Stimulated activated CD4-positive, alpha-beta T cell treated with anti-CD3 and anti-CD28 coated beads, Interleukin-15, amount 100 ng/mL, for 24 hours (primary cell): ENCODE data around the gene PKDREJ.
A peak's percentile ranks its signal among the peaks of the same experiment; 100 is the strongest.

Source experiments
- DNase-seq: peaks from one replicate; pipeline ENCODE4 v3.0.0-alpha.2; 2020

The PKDREJ gene

DNA sequence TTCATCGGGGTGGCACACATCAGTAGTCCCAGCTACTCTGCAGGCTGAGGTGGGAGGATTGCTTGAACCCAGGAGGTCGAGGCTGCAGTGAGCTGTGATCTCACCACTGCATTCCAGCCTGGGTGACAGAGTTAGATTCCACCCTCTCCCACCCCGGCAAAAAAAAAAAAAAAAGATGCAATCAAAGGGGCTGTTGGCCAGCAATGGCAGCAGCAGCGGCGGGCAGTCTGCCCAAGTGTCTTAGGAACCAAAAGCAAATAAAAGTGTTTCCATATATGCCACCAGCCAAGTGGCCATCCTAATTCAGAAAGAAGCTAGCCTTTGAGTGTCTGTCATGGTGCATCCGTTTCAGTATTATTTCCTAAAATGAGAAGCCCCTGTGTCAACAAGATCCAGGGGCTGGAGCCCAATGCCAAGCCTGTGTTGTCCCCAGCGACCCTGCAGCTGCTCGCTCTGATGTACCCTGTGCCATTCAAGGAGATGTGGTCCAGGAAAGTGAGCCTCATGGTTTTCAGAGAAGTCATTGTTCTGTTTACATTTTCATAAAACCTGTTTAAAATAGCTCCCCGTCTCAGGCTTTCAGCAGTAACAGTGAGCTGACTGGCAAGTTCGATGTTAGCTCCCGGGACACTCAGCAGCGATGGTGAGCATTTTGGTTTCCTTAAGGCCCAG is 25.6 kb downstream of the PKDREJ start:
- DNase-seq, result no peak

DNA sequence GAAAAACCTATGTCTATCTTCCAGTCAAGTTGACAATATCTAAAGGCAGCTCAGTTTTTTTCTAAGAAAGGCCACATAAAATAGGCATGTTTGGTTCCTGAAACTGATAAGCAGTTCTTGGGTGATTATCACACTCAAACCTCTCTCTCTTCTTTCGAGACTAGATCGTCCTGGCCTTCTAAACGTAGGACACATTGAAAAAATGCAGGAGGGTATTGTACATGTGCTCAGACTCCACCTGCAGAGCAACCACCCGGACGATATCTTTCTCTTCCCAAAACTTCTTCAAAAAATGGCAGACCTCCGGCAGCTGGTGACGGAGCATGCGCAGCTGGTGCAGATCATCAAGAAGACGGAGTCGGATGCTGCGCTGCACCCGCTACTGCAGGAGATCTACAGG is 28.2 kb downstream of the PKDREJ start:
- no peak for DNase-seq

DNA sequence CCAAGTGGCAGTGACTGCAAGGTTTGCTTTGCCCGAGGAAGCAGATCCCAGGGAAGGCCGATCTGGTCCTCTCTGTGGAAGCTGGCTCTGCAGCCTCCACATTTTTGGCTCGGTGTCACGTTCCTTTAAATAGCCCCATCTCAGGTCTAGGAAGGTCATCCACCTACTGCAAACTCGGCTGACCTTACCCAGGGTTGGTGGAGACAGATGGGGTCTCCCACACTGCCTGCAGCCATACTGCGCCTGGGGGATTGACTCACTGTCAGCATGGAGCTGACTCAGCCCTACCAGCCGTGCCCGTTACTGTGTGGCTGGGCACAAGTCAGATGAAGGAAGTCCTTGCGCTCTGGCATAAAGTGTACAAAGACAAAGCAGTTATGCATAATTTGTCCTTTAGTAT is 29.9 kb downstream of the PKDREJ start:
- DNase-seq, result no peak

DNA sequence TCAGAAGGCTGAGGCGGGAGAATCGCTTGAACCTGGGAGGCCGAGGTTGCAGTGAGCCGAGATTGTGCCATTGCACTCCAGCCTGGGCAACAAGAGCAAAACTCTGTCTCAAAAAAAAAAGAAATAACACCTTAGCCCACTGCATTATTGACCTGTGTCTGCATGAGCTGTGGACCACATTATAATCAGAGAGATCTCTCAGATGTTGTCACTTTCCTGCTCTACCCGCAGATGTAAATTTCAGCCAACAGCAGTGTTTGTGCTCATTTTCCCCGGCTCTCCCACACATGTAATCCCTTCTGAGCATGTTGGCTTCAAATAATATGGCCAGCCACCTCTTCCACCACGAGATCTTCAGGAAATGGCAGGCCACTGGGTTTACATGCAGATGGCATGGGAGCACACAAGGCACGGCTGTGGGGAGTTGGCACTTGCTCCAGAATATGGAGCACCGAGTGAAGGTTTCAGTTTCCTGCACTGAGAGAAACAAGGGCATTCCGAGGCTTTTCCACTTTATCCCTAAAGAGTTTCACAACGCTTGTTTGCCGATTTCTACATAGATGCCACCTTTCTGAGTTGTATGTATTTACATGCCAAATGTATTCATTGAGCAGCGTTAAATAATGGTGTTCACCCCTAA is 32.8 kb downstream of the PKDREJ start:
- DNase-seq, result no peak

DNA sequence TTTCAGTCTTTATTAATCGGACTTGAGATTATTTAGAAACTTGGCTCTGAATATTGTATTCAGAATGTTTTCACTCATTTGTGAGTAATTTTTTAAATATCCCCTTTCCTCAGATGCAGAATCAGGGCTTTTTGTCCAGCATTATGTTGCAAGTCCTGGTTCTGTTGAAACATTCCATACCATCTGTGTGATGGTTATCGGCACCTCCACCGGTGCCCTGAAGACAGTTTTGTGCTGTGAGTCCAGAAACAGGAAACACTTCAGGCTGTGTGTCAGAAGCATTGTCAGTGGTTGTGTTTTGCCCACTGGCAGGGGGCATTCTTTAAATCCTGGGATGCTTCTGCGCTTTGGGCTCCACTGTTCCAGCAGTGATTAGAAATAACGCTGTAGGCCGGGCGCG is 33.4 kb downstream of the PKDREJ start:
- no peak for DNase-seq

DNA sequence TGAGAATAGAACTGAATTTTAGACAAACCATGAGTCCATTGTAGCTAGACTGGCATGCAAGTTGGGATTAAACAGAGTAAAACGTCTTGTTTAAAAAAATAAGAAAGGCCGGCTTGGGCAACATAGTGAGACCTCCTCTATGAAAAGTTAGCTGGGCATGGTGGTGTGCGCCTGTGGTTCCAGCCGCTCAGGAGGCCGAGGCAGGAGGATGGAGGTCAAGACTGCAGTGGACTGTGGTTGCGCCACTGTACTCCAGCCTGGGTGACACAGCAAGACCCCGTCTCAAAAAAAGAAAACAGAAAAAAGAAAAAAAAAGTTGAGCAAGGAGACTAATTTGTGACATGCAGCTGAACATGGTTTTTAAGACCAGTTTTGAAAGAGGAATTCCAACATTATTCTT is 36.6 kb downstream of the PKDREJ start:
- DNase-seq, result no peak

DNA sequence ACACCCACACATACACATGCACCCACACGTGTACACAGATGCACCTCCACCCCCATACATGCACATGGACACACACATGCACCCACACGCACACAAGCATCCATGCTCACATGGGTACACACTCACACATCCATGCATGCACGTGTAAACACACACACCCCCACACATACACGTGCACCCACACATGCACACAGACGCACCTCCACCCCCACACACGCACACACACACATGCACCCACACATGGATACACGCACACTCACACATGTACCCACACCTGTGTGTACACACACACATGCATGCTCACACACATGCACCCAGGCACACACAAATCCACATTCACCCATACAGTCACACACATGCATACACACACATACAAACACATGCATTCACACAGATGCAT is 37.5 kb downstream of the PKDREJ start:
- no peak for DNase-seq

DNA sequence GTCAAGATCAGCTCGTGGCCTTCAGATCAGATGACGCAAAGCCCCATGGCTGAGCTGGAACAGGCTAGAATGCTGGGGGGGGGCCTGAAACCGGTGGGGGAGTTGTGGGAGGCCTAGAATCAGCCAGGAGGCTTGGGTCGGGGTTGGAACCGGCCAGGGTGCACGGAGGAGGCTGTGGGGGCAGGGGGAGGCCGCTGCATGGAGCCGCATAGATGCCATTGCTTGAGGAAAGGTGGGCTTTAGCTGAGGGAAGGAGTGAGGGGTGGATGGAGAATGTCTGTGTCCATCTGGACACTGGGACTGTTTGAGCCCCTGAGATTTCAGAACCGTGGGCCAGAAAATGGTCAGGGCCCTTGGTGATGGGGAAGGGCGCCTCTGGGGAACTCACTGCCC is 38.2 kb downstream of the PKDREJ start:
- no peak for DNase-seq

DNA sequence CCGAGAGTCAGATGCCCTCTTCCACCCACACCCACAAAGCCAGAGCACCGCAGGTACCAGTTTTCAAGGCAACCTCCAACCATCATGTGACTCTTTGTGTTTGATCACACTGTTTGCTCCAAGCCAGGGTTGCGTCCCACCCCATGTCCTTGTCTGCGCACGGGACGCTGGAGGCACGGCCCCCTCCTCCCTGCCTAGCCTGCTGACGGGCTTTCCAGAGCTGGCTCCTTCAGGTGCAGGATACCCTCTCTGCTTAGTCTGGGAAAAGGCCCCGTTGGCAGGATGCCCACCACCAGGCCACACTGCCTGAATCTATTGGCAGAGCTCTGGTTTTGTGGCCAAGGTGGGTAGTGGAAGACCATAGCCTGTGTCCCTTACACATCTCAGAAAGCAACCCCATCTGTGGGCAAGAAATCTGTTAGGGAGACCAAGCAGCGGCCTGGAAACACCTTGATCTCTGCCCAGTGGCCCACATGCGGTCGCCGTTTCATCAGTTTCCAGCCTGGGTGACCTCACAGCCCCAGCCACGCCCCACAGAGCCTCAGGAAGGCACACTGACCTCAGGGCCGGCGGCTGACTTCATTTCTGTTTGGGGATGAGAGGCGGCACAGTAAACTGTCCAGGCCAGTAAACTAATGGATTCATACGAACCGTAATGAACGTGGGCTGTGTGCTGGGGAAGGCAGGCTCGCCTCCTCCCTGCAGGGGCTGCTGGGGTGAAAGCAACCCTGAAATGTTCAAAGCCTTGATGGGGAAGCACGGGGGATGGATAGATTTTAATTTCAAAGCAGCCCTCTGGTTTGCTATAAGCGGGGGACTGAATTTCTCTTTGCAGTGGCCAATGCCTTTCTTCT is 38.9 kb downstream of the PKDREJ start:
- DNase-seq, result no peak

DNA sequence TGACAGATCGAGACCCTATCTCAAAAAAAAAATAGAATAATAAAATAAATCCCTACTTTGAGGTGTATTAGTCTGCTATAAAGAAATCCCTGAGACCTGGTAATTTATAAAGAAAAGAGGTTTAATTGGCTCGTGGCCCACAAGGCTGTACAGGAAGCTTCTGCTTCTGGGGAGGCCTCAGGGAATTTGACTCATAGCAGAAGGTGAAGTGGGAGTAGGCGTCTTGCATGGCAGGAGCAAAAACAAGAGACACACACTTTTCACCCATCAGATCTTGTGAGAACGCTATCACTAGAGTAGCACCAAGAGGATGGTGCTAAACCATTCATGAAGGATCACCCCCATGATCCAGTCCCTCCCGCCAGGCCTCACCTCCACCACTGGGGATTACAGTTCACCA is 42.2 kb downstream of the PKDREJ start:
- peak; percentile 10 for DNase-seq

DNA sequence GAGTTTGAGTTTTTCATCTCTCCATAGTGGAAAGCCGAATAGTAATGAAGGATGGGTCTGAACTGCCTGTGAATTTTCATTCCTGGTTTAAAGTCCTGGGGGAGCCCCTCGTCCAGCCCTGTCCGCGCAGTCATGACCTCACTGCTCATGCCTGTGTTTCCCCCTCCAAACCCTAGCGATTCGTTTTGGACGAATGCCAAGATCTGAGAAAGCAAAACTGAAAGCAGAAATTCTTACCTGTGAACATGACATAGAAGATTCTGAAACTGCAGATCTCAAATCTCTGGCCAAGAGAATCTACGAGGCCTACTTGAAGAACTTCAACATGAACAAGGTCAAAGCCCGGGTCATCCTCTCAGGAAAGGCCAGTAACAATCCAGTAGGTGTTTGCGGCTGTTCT is 43.5 kb downstream of the PKDREJ start:
- no peak for DNase-seq

DNA sequence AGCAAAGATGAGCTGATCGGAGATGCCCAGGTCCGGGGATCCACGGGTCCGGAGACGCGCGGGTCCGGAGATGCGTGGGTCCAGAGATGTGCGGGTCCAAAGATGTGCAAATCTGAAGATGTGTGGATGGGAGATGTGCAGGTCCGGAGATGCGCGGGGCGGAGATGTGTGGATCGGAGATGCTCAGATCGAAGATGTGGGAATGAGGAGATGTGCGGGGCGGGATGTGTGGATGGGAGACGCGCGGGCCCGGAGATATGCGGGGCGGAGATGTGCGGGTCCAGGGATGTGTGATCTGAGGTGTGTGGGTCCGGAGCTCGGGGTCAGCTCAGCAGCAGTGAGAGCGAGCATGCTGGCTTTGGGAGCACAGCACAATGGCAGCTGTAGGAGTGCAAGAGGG is 48.5 kb downstream of the PKDREJ start:
- DNase-seq, result no peak

DNA sequence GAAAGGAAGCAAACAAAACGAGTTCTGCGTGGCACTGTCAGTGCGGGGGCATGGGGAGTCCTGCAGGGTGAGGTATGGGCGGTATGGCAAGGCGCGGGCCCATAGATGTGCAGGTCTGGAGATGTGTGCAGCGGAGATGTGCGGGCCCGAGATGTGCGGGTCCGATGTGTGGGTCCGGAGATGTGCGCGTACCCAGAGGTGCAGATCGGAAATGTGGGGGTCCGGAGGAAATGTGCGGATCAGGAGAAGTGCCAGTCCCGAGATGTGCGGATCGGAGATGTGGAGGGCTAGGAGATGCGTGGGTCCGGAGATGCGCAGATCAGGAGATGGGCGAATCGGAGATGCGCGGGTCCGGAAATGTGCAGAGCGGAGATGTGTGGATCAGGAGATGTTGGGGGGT is 49.0 kb downstream of the PKDREJ start:
- no peak for DNase-seq

DNA sequence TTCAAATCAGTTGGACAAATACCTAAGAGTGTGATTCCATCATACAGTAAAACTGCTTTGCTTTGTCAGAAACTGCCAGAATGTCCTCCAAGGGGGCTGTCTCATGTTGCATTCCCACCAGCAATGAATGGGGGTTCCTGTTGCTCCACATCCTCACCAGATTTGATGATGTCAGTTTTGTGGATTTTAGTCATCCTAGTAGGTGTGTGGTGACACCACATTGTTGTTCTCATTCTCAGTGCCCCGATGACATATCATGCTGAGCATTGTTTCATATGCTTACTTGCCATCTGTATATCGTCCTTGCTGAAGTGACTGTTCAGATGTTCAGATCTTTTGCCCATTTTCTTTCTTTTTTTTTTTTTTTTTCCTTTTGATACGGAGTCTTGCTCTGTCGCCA is 50.1 kb downstream of the PKDREJ start:
- no peak for DNase-seq

DNA sequence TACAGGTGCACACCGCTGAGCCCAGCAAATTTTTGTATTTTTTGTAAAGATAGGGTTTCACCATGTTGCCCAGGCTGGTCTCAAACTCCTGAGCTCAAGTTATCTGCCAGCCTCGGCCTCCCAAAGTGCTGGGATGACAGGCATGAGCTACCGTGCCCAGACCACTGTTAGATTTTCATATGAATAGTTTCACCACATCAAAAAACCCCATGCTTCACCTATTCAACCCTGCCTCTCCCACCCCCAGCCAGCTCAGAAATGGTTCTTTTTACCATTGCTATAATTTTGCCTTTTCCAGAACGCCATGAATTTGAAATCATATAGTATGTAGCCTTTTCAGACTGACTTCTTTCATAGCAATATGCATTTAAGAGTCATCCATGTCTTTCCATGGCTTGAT is 50.9 kb downstream of the PKDREJ start:
- no peak for DNase-seq

DNA sequence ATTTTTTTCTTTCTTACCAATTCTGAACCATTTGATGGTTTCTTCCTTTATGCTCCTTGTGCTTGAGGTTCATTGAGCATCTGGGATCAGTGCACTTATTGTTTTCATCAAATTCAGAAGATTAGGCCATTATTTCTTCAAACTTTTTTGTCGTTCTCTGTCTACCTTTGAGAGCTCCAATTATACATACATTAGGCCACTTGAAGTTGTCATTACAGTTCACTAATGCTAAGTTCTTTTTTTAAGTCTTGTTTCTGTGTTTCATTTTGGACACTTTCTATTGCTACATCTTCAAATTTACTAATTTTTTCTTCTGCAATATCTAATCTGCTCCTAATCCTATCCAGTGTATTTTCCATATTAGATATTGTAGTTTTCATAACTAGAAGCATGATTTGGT is 53.9 kb downstream of the PKDREJ start:
- DNase-seq, result no peak
